Prostate gland (tissue), 2 donors: ENCODE results near the gene GSTM2.

Source experiments
- POLR2A ChIP-seq: fragments of 450-650 bp; IDR thresholded peaks from one replicate; pipeline ENCODE4 v1.6.1; 2016; ENCODE audit warnings: antibody characterized with exemption, mild to moderate bottlenecking
- TF ChIP-seq, protein P1 (sequence below), 4 experiments: fragments of 200-600 bp in 2 of 4; fragments of 450-650 bp in 2 of 4; sonication (generic) in 2 of 4; IDR thresholded peaks; 1 replicate in 3 of 4; 2 replicates in 1 of 4; pipeline ENCODE4 v1.5.1; 2016 to 2019; ENCODE audit warnings: antibody characterized with exemption in 4 of 4, mild to moderate bottlenecking in 2 of 4, moderate library complexity in 2 of 4

DNA sequence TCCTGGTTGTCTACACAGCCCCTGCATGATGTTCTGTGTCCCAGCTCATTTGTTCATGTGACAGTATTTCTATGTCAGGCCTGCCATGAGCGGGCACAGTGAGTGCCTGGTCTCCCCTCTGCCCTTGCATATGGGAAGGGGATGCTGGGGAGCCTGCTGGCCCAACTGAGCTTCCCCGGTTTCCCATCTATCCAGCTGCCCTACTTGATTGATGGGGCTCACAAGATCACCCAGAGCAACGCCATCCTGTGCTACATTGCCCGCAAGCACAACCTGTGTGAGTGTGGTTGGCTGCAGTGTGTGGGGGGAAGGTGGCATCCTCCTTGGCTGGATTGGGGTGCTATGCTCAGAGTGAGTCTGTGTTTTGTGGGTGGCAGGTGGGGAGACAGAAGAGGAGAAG is 10.5 kb upstream of the GSTM2 start:
- TF ChIP-seq, protein P1, sequence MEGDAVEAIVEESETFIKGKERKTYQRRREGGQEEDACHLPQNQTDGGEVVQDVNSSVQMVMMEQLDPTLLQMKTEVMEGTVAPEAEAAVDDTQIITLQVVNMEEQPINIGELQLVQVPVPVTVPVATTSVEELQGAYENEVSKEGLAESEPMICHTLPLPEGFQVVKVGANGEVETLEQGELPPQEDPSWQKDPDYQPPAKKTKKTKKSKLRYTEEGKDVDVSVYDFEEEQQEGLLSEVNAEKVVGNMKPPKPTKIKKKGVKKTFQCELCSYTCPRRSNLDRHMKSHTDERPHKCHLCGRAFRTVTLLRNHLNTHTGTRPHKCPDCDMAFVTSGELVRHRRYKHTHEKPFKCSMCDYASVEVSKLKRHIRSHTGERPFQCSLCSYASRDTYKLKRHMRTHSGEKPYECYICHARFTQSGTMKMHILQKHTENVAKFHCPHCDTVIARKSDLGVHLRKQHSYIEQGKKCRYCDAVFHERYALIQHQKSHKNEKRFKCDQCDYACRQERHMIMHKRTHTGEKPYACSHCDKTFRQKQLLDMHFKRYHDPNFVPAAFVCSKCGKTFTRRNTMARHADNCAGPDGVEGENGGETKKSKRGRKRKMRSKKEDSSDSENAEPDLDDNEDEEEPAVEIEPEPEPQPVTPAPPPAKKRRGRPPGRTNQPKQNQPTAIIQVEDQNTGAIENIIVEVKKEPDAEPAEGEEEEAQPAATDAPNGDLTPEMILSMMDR (IDR thresholded peaks at IDR 0.05): no peak
- TF ChIP-seq POLR2A: no peak
